Subcutaneous abdominal adipose tissue (tissue), 5 donors: ENCODE measurements around the gene IFNAR2.
A peak's percentile ranks its signal among the peaks of the same experiment; 100 is the strongest.
"Not testable (repeated sequence)": the region's sequence is repeated elsewhere in the genome, so short reads cannot be mapped to it uniquely, and the experiment has no call there.

ENCODE experiments used
- H3K27ac ChIP-seq: one replicate; pipeline ENCODE4 v1.7.0; 2013; ENCODE audit warnings: low read depth, mild to moderate bottlenecking, inconsistent platforms, low read length, moderate library complexity
- H3K27me3 ChIP-seq, 5 donors: one replicate each; pipeline ENCODE4 v1.7.0; 2013; ENCODE audit warnings: low read length in 5 of 5, inconsistent platforms in 1 of 5; ENCODE audit not compliant: control insufficient read depth in 5 of 5, insufficient read depth in 4 of 5
- H3K36me3 ChIP-seq, 5 donors: one replicate each; pipeline ENCODE4 v1.7.0; 2013; ENCODE audit warnings: low read length in 5 of 5; ENCODE audit not compliant: control insufficient read depth in 5 of 5, insufficient read depth in 5 of 5
- H3K4me1 ChIP-seq, 5 donors: one replicate each; pipeline ENCODE4 v1.7.0; 2013; ENCODE audit warnings: low read length in 5 of 5, mild to moderate bottlenecking in 3 of 5, moderate library complexity in 1 of 5; ENCODE audit not compliant: control insufficient read depth in 5 of 5, insufficient read depth in 5 of 5
- H3K4me3 ChIP-seq, 5 donors: one replicate each; pipeline ENCODE4 v1.7.0; 2013; ENCODE audit warnings: low read length in 5 of 5, low read depth in 1 of 5
- H3K9ac ChIP-seq, 5 donors: one replicate each; pipeline ENCODE4 v1.7.0; 2013; ENCODE audit warnings: low read length in 5 of 5, mild to moderate bottlenecking in 4 of 5, moderate library complexity in 3 of 5
- H3K9me3 ChIP-seq, 5 donors: one replicate each; pipeline ENCODE4 v1.7.0; 2013; ENCODE audit warnings: low read length in 5 of 5; ENCODE audit not compliant: control insufficient read depth in 5 of 5
- donor health status: healthy.
- donor health status: healthy.
- donor health status: healthy.
- donor health status: healthy.
- donor health status: healthy.

The IFNAR2 gene

DNA sequence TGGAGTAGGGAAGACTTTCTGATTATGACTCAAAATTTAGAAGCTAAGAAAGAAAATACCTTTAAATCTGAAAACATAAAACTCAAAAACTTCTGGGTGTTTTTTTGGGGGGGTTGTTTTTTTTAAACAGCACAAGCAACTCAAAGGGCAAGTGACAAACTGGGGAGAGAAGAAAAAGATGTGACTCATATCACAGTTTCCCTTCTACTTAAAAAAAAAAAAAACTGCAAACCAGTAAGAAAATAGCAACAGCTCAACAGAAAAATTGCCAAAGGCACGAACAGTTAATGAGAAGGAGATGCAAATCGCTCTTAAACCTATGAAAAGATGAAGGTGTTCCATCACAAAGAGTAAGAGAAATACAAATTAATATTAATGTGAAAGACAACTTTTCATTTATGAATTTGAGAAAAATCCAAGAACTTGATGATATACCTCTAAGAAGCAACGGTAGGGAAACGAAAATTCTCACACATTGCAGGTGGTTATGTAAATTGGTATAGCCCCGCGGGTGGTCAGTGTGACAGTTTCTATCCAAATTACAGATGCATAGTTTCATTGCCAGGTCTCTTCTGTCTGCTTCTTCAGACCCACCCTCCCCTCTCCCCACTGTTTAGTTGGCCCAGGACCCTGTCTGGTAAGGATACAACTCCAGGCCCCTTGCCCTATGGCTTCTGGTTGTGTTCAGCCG, 9.0 kb downstream of the IFNAR2 start:
- H3K4me3 ChIP-seq, result no peak overlapping the region
- peaks cover 7 to 51% (median 22%) of the 10 kb centered on the region in 5 donors for H3K4me1 ChIP-seq
- peak overlapping the region; percentile 4 for H3K27ac ChIP-seq
- H3K9ac ChIP-seq, result no peak overlapping the region
- peaks cover 0 to 3% (median 2%) of the 10 kb centered on the region in 5 donors for H3K36me3 ChIP-seq
- H3K9me3 ChIP-seq, result no peaks in the 10 kb centered on the region
- no peaks in the 10 kb centered on the region for H3K27me3 ChIP-seq

- H3K27ac ChIP-seq, H3K9me3 ChIP-seq, H3K36me3 ChIP-seq, H3K4me3 ChIP-seq, H3K9ac ChIP-seq, H3K27me3 ChIP-seq: not testable (repeated sequence)
- H3K4me1 ChIP-seq, result peaks cover 7 to 56% (median 25%) of the 10 kb centered on the region in 5 donors
These were observed 9.9 kb downstream of the IFNAR2 start for GRCh38 chr21:33239559-33240127.

- H3K9ac ChIP-seq, result no peak overlapping the region
- H3K9me3 ChIP-seq, result no peaks in the 10 kb centered on the region
- H3K27ac ChIP-seq, result no peak overlapping the region
- no peaks in the 10 kb centered on the region for H3K27me3 ChIP-seq
- H3K36me3 ChIP-seq, result peaks cover 6 to 14% (median 11%) of the 10 kb centered on the region in 5 donors
- no peak overlapping the region for H3K4me3 ChIP-seq
- H3K4me1 ChIP-seq, result peaks cover 7 to 58% (median 25%) of the 10 kb centered on the region in 5 donors
These were observed 10.7 kb downstream of the IFNAR2 start for GRCh38 chr21:33240404-33240803.

DNA sequence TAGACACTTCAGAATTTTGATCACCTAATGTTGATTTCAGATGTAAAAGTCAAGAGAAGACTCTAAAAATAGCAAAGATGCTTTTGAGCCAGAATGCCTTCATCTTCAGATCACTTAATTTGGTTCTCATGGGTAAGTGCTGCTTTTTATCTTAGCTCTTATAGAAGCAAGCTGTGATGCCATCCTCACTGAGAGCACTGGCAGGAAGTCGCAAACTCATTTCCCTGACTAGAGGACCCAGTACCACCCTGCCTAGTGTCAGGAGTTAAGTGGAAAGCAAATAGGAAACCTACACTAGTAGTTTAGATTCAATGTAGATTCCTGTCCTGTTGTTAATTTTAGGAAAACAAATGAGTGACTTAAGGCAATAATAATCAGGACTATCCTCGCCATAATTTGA, 12.1 kb downstream of the IFNAR2 start:
- Histone ChIP-seq H3K36me3 (peaks cover 13 to 25% (median 23%) of the 10 kb centered on the region in 5 donors), H3K27me3 (no peaks in the 10 kb centered on the region), H3K4me3 (no peak overlapping the region), H3K9ac (no peak overlapping the region), H3K27ac (no peak overlapping the region), H3K9me3 (no peaks in the 10 kb centered on the region), H3K4me1 (peaks cover 2 to 56% (median 20%) of the 10 kb centered on the region in 5 donors)

- Histone ChIP-seq H3K4me1 (peaks cover 2 to 57% (median 16%) of the 10 kb centered on the region in 5 donors), H3K36me3 (peaks cover 18 to 33% (median 31%) of the 10 kb centered on the region in 5 donors)
- H3K27ac ChIP-seq, H3K9me3 ChIP-seq, H3K4me3 ChIP-seq, H3K27me3 ChIP-seq, H3K9ac ChIP-seq: not testable (repeated sequence)
These were observed 13.1 kb downstream of the IFNAR2 start for GRCh38 chr21:33242846-33243245.

DNA sequence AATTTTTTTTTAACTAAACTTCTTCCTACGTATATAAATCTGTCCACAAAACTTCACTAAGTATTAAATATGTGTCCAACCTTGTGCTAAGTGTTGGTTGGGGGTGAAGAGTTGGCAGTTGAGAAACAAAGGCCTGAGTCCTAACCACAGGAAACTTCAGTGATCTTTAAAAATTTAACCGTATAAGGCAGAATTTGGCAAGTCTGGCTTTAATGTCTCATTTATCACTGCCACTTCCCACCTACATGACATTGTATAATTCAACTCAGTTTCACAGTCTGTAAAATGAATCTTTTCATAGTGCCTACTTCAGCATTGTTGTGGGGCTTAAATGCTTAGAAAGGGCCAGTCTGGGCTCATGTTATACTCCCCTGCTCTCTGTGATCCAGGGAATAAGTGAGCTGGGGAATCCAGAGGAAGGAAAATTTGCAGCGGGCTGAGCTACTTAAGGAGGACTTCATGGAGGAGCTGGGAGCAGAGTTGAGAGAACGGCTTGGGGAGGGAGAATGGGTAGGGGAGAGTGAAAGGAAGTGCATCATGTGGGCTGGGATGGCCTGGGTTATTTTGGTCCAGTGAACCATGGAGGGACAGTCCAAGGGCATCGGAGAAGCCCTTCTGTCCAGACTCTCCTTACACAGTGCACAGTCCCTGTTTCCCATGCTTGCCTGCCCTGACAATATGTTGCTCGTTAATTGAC, 14.5 kb downstream of the IFNAR2 start:
- Histone ChIP-seq H3K27ac (peak overlapping the region; percentile 64), H3K9me3 (no peaks in the 10 kb centered on the region), H3K9ac (no peak overlapping the region), H3K36me3 (peaks cover 23 to 44% (median 38%) of the 10 kb centered on the region in 5 donors), H3K27me3 (no peaks in the 10 kb centered on the region), H3K4me1 (peaks cover 0 to 43% (median 12%) of the 10 kb centered on the region in 5 donors), H3K4me3 (no peak overlapping the region)

DNA sequence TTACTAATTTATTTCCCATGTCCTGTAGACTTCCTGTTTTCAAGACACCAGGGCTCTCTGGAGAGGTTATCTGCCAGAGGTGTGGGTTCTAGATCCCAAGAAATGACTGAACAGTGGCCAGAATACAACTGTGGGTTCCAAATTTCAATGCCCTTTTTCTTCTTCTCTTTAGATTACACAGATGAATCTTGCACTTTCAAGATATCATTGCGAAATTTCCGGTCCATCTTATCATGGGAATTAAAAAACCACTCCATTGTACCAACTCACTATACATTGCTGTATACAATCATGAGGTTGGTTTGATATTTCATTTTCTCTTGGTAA, 15.0 kb downstream of the IFNAR2 start:
- Histone ChIP-seq H3K4me3 (no peak overlapping the region), H3K9me3 (no peaks in the 10 kb centered on the region), H3K4me1 (peaks cover 0 to 39% (median 12%) of the 10 kb centered on the region in 5 donors), H3K27me3 (no peaks in the 10 kb centered on the region), H3K27ac (peak overlapping the region; percentile 64), H3K36me3 (peaks cover 23 to 49% (median 44%) of the 10 kb centered on the region in 5 donors), H3K9ac (no peak overlapping the region)

- no peaks in the 10 kb centered on the region for H3K27me3 ChIP-seq
- no peaks in the 10 kb centered on the region for H3K9me3 ChIP-seq
- peaks cover 23 to 53% (median 46%) of the 10 kb centered on the region in 5 donors for H3K36me3 ChIP-seq
- H3K4me1 ChIP-seq, result peaks cover 0 to 39% (median 12%) of the 10 kb centered on the region in 5 donors
- H3K27ac ChIP-seq, result no peak overlapping the region
- no peak overlapping the region for H3K4me3 ChIP-seq
- no peak overlapping the region for H3K9ac ChIP-seq
These were observed 15.7 kb downstream of the IFNAR2 start for GRCh38 chr21:33245289-33245918.

DNA sequence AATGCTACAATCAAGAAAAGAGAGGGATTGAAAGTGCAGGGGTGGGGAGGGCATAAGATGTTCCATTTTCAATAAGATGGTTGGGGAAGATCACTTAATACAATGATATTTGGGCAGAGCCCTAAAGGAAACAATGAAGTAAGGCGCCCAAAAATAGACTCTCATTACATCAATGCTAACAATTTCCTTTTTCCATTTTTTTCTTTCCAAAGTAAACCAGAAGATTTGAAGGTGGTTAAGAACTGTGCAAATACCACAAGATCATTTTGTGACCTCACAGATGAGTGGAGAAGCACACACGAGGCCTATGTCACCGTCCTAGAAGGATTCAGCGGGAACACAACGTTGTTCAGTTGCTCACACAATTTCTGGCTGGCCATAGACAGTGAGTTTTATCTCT, 16.8 kb downstream of the IFNAR2 start:
- H3K9me3 ChIP-seq, result no peaks in the 10 kb centered on the region
- H3K4me3 ChIP-seq, result no peak overlapping the region
- no peak overlapping the region for H3K9ac ChIP-seq
- no peaks in the 10 kb centered on the region for H3K27me3 ChIP-seq
- H3K36me3 ChIP-seq, result peaks cover 29 to 63% (median 52%) of the 10 kb centered on the region in 5 donors
- H3K4me1 ChIP-seq, result peaks cover 0 to 36% (median 12%) of the 10 kb centered on the region in 5 donors
- no peak overlapping the region for H3K27ac ChIP-seq

DNA sequence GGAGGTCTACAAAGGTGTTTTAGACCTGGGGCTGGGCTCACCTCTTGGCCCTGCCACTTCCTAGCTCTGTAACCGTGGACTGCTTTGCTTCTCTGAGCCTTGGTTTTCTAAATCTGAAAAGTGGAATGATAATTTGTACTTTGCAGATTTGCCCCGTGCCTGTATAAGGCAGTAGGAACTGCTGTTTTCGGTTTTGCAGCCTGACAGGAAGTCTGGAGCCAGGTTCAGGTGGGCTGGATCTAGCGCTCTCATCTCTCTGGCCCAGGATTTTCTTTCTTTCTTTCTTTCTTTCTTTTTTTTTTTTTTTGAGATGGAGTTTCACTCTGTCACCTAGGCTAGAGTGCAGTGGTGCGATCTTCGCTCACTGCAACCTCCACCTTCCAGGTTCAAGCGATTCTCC, 17.2 kb downstream of the IFNAR2 start:
- H3K4me3 ChIP-seq, result no peak overlapping the region
- H3K36me3 ChIP-seq, result peaks cover 29 to 64% (median 52%) of the 10 kb centered on the region in 5 donors
- no peaks in the 10 kb centered on the region for H3K9me3 ChIP-seq
- H3K9ac ChIP-seq, result no peak overlapping the region
- peaks cover 0 to 36% (median 12%) of the 10 kb centered on the region in 5 donors for H3K4me1 ChIP-seq
- H3K27me3 ChIP-seq, result no peaks in the 10 kb centered on the region
- H3K27ac ChIP-seq, result no peak overlapping the region
